Kasumi-1 (cell line): Measurements from ENCODE around the gene FAM180A.

Experiments
- DNase-seq, 2 experiments: peaks; one replicate each; lab custom pipeline; 2025; lab: John Stamatoyannopoulos, UW

FAM180A gene

DNA sequence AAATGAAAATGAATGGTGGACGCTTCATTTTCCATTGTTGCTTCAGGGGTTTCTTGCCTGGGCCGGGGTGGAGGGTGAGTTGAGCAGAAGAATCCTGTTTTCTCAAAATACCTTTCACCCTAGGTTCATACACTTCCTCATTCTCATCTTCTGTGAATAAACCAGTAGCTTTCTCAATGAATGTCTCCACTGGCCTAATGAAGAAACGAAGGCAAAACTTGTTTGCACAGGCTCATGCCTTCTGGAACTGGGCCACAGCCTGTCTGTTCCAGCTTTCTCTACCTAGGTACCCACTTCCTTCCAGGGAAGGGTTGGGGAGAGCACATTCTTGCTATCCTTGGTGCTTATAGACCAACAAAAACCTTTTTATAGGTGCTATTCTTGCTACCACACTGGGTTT lies 65.0 kb downstream of the FAM180A start:
- DNase-seq = no peak

DNA sequence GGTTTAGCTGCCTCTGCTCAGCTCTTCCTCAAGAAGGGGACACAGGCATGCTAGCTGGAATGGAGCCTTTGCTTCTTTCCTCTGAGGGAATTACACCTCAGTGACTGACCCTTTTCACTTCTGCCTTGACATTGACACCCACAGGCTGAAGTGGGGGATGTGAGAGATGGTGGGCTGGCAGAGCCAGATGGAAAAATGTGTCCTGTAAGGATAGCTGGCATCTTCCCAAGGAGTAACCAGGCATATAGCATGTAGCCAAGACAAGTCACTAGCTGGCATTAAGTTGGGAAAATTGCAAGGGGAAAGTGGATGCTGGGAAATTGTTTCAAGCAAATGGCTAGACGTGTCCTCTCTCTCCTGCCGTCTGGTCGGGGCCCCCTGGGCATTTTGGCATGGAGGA lies 66.4 kb downstream of the FAM180A start:
- DNase-seq = no peak

DNA sequence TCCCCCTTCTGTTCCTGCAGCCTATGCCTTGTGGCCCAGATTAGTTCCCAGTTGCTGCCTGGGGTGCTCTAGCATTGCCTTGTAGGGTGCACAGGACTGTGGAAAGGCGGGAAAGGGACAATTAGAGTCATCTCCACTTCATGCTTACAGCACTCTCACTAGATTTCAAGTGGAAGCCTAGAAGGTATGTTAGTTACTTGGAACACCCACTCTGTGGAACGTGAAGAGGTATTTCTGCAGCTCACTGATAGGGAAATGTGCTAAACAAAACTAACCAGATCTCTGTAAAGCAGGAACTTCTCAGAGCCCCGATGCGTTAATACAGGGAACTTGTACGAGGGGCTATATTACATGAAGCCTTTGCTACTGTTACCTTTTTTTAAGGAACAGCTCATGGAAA lies 66.9 kb downstream of the FAM180A start:
- no peak for DNase-seq
